ENCODE measurements around the gene FXN. TPM values are rescaled to one million over a fixed set of nuclear protein-coding genes. Genes with fewer than 3 reads are reported as not detected.

FXN gene
- total RNA-seq, 1 donor from 2014 or later: 7.1 TPM

- Mint-ChIP-seq H3K4me3 (ENCODE audit: unreplicated experiment) (no peak overlapping the region), H3K4me1 (ENCODE audit: low read depth, unreplicated experiment) (peaks cover 3% of the 10 kb centered on the region), H3K36me3 (ENCODE audit: unreplicated experiment) (no peaks in the 10 kb centered on the region), H3K27ac (ENCODE audit: unreplicated experiment) (no peak overlapping the region), H3K9me3 (ENCODE audit: unreplicated experiment) (peaks cover 1% of the 10 kb centered on the region), H3K27me3 (ENCODE audit: unreplicated experiment) (peaks cover 2% of the 10 kb centered on the region)
- no peak for TF ChIP-seq CTCF (IDR thresholded peaks at IDR 0.05; ENCODE audit: partially characterized antibody, unreplicated experiment)
- DNase-seq: no peak
Measured at GRCh38 chr9:69115621-69116020, 80.1 kb downstream of the FXN start.

DNA sequence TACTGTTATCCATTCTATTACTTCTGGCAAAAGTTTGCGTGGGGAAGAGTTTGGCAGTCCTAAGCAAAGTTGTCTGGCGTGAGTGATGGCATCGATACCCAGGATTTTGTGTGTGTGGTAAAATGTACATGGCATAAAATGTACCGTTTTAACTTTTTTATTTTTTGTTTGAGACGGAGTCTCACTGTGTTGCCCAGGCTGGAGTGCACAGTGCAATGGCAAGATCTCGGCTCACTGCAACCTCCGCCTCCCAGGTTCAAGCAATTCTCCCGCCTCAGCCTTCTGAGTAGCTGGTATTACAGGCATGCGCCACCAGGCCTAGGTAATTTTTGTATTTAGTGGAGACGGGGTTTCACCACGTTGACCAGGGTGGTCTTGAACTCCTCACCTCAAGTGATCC, 83.1 kb downstream of the FXN start:
- peaks cover 3% of the 10 kb centered on the region for H3K4me1 Mint-ChIP-seq (ENCODE audit: low read depth, unreplicated experiment)

DNA sequence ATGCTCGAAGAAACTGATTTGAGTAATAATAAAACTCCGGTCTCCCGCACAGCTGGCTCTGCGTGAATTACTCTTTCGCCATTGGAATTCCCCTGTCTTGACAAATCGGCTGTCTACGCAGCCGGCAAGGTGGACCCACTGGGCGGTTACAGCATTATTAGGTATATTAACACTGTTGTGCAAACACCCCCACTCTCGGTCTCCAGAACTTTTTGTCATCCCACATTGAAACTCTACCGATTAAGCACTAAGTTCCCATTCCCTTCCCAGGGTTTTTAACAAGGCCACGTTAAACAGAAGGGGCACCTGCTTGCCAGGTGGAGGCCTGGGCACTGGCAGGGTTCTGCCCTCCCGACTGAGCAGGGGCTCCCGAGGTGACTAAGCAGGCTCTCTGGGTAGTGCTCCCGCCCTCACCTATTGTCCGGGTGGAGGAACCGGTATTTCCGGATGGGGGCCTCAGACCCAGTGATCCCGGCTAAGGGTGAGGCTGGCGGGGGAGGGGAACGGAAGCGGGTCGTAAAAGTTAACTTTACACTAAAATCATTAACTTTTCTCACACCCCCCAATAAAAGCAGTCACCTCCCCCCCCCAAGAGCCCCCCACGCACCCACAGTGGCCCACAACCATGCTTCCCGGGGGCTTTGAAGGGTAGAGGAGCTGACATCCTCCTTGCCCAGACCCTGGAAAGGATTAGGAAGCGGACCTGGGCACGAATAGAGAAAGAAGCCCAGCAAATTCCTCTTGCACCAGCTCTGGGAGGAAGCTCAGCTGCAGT, 85.0 kb downstream of the FXN start:
- peaks cover 3% of the 10 kb centered on the region for H3K9me3 Mint-ChIP-seq (ENCODE audit: unreplicated experiment)
- H3K4me3 Mint-ChIP-seq (ENCODE audit: unreplicated experiment): peak overlapping the region; percentile 71
- H3K36me3 Mint-ChIP-seq (ENCODE audit: unreplicated experiment): no peaks in the 10 kb centered on the region
- DNase-seq: no peak
- H3K4me1 Mint-ChIP-seq (ENCODE audit: low read depth, unreplicated experiment): peaks cover 3% of the 10 kb centered on the region
- TF ChIP-seq CTCF (IDR thresholded peaks at IDR 0.05; ENCODE audit: partially characterized antibody, unreplicated experiment): no peak
- H3K27ac Mint-ChIP-seq (ENCODE audit: unreplicated experiment): no peak overlapping the region
- peaks cover 5% of the 10 kb centered on the region for H3K27me3 Mint-ChIP-seq (ENCODE audit: unreplicated experiment)

More for the DNA sequence above, 83.1 kb downstream of the FXN start:
- Mint-ChIP-seq H3K9me3 (ENCODE audit: unreplicated experiment) (peaks cover 3% of the 10 kb centered on the region), H3K4me3 (ENCODE audit: unreplicated experiment) (no peak overlapping the region), H3K36me3 (ENCODE audit: unreplicated experiment) (no peaks in the 10 kb centered on the region), H3K27ac (ENCODE audit: unreplicated experiment) (no peak overlapping the region), H3K27me3 (ENCODE audit: unreplicated experiment) (peaks cover 5% of the 10 kb centered on the region)
- DNase-seq: no peak
- no peak for TF ChIP-seq CTCF (IDR thresholded peaks at IDR 0.05; ENCODE audit: partially characterized antibody, unreplicated experiment)

GRCh38 chr9:69121155-69122081, 85.9 kb downstream of the FXN start:
- H3K4me1 Mint-ChIP-seq (ENCODE audit: low read depth, unreplicated experiment): peaks cover 3% of the 10 kb centered on the region
- peak overlapping the region; percentile 82 for H3K4me3 Mint-ChIP-seq (ENCODE audit: unreplicated experiment)
- peaks cover 5% of the 10 kb centered on the region for H3K27me3 Mint-ChIP-seq (ENCODE audit: unreplicated experiment)
- DNase-seq: peak; percentile 65
- no peak overlapping the region for H3K27ac Mint-ChIP-seq (ENCODE audit: unreplicated experiment)
- peaks cover 3% of the 10 kb centered on the region for H3K9me3 Mint-ChIP-seq (ENCODE audit: unreplicated experiment)
- TF ChIP-seq CTCF (IDR thresholded peaks at IDR 0.05; ENCODE audit: partially characterized antibody, unreplicated experiment): no peak
- no peaks in the 10 kb centered on the region for H3K36me3 Mint-ChIP-seq (ENCODE audit: unreplicated experiment)

Measured in glutamatergic neuron (in vitro differentiated cells).